SK-N-SH (cell line): ENCODE data around the gene PTPRD.

Experiments used
- CTCF ChIP-seq: fragments of 200-600 bp; sonication (generic); IDR thresholded peaks from 2 replicates; pipeline ENCODE4 v1.6.1; 2017; ENCODE audit warnings: antibody characterized with exemption, mild to moderate bottlenecking, moderate library complexity
- EZH2phosphoT487 ChIP-seq: fragments of 200-600 bp; sonication (generic); IDR thresholded peaks from 2 replicates; pipeline ENCODE4 v1.6.1; 2017; ENCODE audit warnings: low read depth, mixed run types, mild to moderate bottlenecking, antibody characterized with exemption, moderate library complexity, borderline replicate concordance
- FOXJ3 ChIP-seq: sonication (generic); formaldehyde crosslinking; IDR thresholded peaks from 2 replicates; pipeline ENCODE4 v1.5.1; 2020; ENCODE audit warnings: mild to moderate bottlenecking, missing genetic modification reagents
- GABPA ChIP-seq: IDR thresholded peaks from 2 replicates; pipeline ENCODE4 v1.4.0; 2012; ENCODE audit warnings: low read depth, mild to moderate bottlenecking
- MXI1 ChIP-seq: IDR thresholded peaks from 2 replicates; pipeline ENCODE4 v1.6.1; 2012; ENCODE audit warnings: mild to moderate bottlenecking, low read depth, low read length, improper control_type of control experiment
- NRF1 ChIP-seq: IDR thresholded peaks from 2 replicates; pipeline ENCODE4 v1.6.1; 2012; ENCODE audit warnings: low read depth, mild to moderate bottlenecking, low read length
- SIN3A ChIP-seq: IDR thresholded peaks from 2 replicates; pipeline ENCODE4 v1.6.1; 2012; ENCODE audit warnings: low read depth, mild to moderate bottlenecking, low read length, moderate library complexity, borderline replicate concordance
- SMC3 ChIP-seq: IDR thresholded peaks from 2 replicates; pipeline ENCODE4 v1.6.1; 2012; ENCODE audit warnings: low read depth, low read length, improper control_type of control experiment
- TAF1 ChIP-seq: IDR thresholded peaks from 2 replicates; pipeline ENCODE4 v1.6.1; 2012; ENCODE audit warnings: low read depth, mild to moderate bottlenecking, low read length, moderate library complexity, borderline replicate concordance
- USF1 ChIP-seq: IDR thresholded peaks from 2 replicates; pipeline ENCODE4 v1.4.0; 2012; ENCODE audit warnings: low read depth, borderline replicate concordance
- YY1 ChIP-seq: IDR thresholded peaks from 2 replicates; pipeline ENCODE4 v1.4.0; 2012; ENCODE audit warnings: low read depth, mild to moderate bottlenecking

GRCh38 chr9:8750639-8751051 lies 1862.2 kb downstream of the PTPRD start:
- TF ChIP-seq YY1 (no peak), FOXJ3 (CRISPR knock-in tag) (no peak), NRF1 (no peak), TAF1 (no peak), SMC3 (no peak), GABPA (no peak), CTCF (no peak), MXI1 (no peak), EZH2phosphoT487 (no peak), SIN3A (no peak), USF1 (no peak)
